Prostate gland (tissue), 2 donors: Measurements from ENCODE around the gene CNDP1. TPM values are rescaled to one million over a fixed set of nuclear protein-coding genes. Genes with fewer than 3 reads are reported as not detected.

ENCODE experiments used
- DNase-seq: peaks from one replicate; pipeline ENCODE4 v3.0.0-alpha.2; 2019; ENCODE audit warnings: low spot score
- H3K27ac ChIP-seq, 2 donors: fragments of 200-600 bp; sonication (generic); 2 replicates each; pipeline ENCODE4 v1.5.1; 2017 to 2019
- H3K27me3 ChIP-seq: fragments of 200-600 bp; sonication (generic); replicated peaks from 2 replicates; pipeline ENCODE4 v1.5.1; 2019; ENCODE audit not compliant: insufficient read depth
- H3K36me3 ChIP-seq, 2 donors: fragments of 200-600 bp; sonication (generic); 1 replicate in 1 of 2; 2 replicates in 1 of 2; pipeline versions ENCODE4 v1.5.1 to v1.8.1; 2017 to 2019
- H3K4me1 ChIP-seq: fragments of 200-600 bp; sonication (generic); replicated peaks from 2 replicates; pipeline ENCODE4 v1.5.1; 2019
- H3K4me3 ChIP-seq, 2 donors: fragments of 200-600 bp; sonication (generic); 2 replicates each; pipeline ENCODE4 v1.5.1; 2017 to 2019
- H3K9me3 ChIP-seq: fragments of 200-600 bp; sonication (generic); 2 replicates; pipeline ENCODE4 v1.5.1; 2017
- CTCF ChIP-seq, 4 experiments: fragments of 200-600 bp in 2 of 4; fragments of 450-650 bp in 2 of 4; sonication (generic) in 2 of 4; IDR thresholded peaks; 1 replicate in 3 of 4; 2 replicates in 1 of 4; pipeline ENCODE4 v1.5.1; 2016 to 2019; ENCODE audit warnings: antibody characterized with exemption in 4 of 4, mild to moderate bottlenecking in 2 of 4, moderate library complexity in 2 of 4
- POLR2A ChIP-seq: fragments of 450-650 bp; IDR thresholded peaks from one replicate; pipeline ENCODE4 v1.6.1; 2016; ENCODE audit warnings: antibody characterized with exemption, mild to moderate bottlenecking
- POLR2AphosphoS5 ChIP-seq: sonication (generic); formaldehyde crosslinking; IDR thresholded peaks from one replicate; pipeline ENCODE4 v1.6.1; 2017; ENCODE audit warnings: antibody characterized with exemption
- WGBS: methylation state at CpG from one replicate; pipeline ENCODE4 v1.1.5; 2018; 5-methylcytosine and 5-hydroxymethylcytosine counted together
- intact Hi-C: fragments of 100-400 bp; cut with DNase I; formaldehyde crosslinking; loops from one replicate; pipeline ENCODE4 v1.14.2; 2022
- total RNA-seq, 2 donors: library from RNA; depleted of rRNA; stranded (reverse); fragments of >200 nt; gene quantifications; one replicate each; pipeline ENCODE4 v1.1.0, GENCODE V29; 2016

The CNDP1 gene
- total RNA-seq, 2 donors from 2014 or later: not detected

DNA sequence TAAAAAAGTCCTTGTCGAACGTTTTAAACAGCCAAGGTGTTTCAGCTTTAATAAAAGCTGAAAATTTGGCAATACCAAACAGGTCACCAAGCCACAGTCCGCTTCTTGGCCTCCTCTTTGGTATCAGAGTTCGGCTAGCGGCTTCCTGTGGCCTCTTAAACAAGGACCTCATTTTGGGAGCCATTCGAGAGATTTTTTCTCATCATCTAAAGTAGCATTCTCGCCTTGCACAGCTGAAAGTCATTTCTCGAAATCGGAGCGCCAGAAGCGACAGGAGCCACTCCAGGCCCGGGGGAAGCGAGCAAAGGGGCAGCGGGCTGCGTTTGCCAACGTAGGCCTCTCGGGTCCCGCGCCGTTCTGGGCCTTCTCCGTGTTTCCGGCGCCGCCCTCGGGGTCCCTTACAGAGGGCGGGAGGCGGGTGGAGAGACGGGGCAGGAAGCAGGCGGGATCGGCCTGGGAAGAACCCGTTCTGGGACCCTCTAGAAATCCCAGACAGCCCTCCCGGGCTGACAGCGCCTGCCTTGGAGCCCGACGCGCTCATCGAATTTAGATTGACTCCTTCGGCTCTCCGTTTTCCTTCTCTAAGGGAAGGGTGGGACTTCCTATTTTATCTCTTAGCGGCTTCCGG, 62.8 kb downstream of the CNDP1 start:
- peak; percentile 57 for DNase-seq
- Histone ChIP-seq H3K36me3 (no peaks in the 10 kb centered on the region), H3K27ac (peak overlapping the region; percentile 98 to 99), H3K9me3 (no peaks in the 10 kb centered on the region), H3K4me1 (no peaks in the 10 kb centered on the region), H3K4me3 (peak overlapping the region; percentile 92 to 99), H3K27me3 (no peaks in the 10 kb centered on the region)
- WGBS: under 1% methylated on average over 38 of the region's 41 CpGs
- intact Hi-C loops: loop anchor here (5.0 kb wide), 1 partner anchor 100 kb away; the partner anchor contains the start of gene CNDP2
- TF ChIP-seq CTCF (IDR thresholded peaks at IDR 0.05): no peak
- peak; percentile 10 for TF ChIP-seq POLR2A
- TF ChIP-seq POLR2AphosphoS5: no peak

DNA sequence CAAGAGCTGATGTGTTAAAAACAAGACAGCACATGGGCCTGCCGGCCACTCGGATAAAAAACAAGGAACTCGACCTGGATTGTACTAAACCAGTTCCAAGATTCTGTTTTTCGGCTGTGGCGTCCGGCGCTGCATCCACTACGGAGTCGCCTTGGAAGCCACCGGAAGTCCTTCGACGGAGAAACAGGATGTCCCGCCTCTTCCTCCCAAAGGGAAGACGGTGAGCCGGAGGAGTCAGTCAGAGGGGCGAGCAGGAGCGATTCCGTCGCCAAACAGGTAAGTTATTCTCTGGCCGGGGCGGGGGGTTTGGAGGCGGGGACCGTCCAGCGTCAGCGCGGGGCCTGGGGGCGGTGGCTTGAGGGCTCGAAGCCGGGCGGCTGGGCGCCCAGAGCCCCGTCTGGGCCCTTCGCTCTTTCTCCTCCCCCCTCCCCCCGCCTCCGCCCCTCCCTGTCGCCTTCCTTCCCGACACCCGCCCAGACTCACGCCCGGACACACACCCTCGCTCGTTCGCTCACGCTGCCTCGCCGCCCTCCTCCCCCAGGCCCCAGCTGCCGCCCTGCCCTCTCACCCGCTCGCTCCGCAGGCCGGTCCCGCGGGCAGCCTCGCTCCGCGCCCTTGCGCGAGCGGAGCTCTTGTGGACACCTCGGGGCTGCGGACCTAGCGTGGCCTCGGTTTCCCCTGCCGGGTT, 63.5 kb downstream of the CNDP1 start, which contains the start of gene ZNF407:
TSS of gene ZNF407 (plus strand) at position 209 of the 688 bp plus-strand sequence. CDS start 33,150 bp downstream, outside the sequence.
- Histone ChIP-seq H3K27me3 (no peaks in the 10 kb centered on the region), H3K4me3 (peak within 1 kb of the TSS; percentile 92 to 99), H3K36me3 (no peaks in the 10 kb centered on the region), H3K9me3 (no peaks in the 10 kb centered on the region), H3K27ac (peak within 1 kb of the TSS; percentile 98 to 99), H3K4me1 (no peaks in the 10 kb centered on the region)
- intact Hi-C loops: loop anchor here (5.0 kb wide), 1 partner anchor 101 kb away; the partner anchor contains the start of gene CNDP2
- TF ChIP-seq POLR2AphosphoS5 (peak; percentile 70), POLR2A (no peak)
- DNase-seq: peak; percentile 83
- under 1% methylated on average over 62 of the region's 64 CpGs for WGBS

- Histone ChIP-seq H3K27ac (peak overlapping the region; percentile 98 to 99), H3K4me3 (peak overlapping the region; percentile 92 to 99), H3K27me3 (no peaks in the 10 kb centered on the region), H3K4me1 (no peaks in the 10 kb centered on the region), H3K9me3 (no peaks in the 10 kb centered on the region), H3K36me3 (no peaks in the 10 kb centered on the region)
- peak; percentile 15 for DNase-seq
- WGBS: under 1% methylated on average over 44 of the region's 44 CpGs
- TF ChIP-seq CTCF (IDR thresholded peaks at IDR 0.05) (no peak), POLR2AphosphoS5 (no peak), POLR2A (no peak)
- intact Hi-C loops: loop anchor here (5.0 kb wide), 1 partner anchor 101 kb away; the partner anchor contains the start of gene CNDP2
Measured at GRCh38 chr18:74598350-74599001, 64.2 kb downstream of the CNDP1 start.

DNA sequence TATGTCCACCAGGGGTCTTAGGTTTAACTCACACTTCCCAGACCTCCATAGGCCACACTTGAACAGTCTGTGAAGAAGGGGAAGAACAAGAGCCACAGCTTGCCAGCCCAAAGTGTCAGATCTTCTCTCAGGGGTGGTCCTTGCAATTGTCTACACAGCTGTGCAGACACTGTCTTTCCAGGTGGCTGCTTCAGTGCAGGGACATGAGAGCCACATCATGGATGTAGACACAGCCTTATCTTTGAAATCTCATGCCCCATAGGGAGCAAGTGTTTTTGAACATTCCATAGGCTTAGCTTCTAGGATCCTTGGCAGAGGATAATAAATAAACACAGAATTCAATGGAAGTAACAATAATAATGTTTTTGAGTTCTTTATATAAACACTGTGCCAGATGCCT, 70.1 kb downstream of the CNDP1 start:
- intact Hi-C loops: no loop called here
- Histone ChIP-seq H3K27me3 (no peaks in the 10 kb centered on the region), H3K4me3 (no peak overlapping the region), H3K36me3 (no peaks in the 10 kb centered on the region), H3K4me1 (no peaks in the 10 kb centered on the region), H3K27ac (no peak overlapping the region), H3K9me3 (no peaks in the 10 kb centered on the region)
- DNase-seq: no peak
- TF ChIP-seq POLR2AphosphoS5 (no peak), CTCF (IDR thresholded peaks at IDR 0.05) (no peak), POLR2A (no peak)

GRCh38 chr18:74604774-74605173, 70.5 kb downstream of the CNDP1 start:
- 53% methylated on average over 4 of the region's 4 CpGs for WGBS
- no peak for TF ChIP-seq POLR2A
- no peak for TF ChIP-seq POLR2AphosphoS5
- no peak for TF ChIP-seq CTCF (IDR thresholded peaks at IDR 0.05)
- Histone ChIP-seq H3K27me3 (no peaks in the 10 kb centered on the region), H3K4me1 (no peaks in the 10 kb centered on the region), H3K4me3 (no peak overlapping the region), H3K36me3 (no peaks in the 10 kb centered on the region), H3K27ac (no peak overlapping the region), H3K9me3 (no peaks in the 10 kb centered on the region)
- no peak for DNase-seq
- intact Hi-C loops: no loop called here
